Panc1 (cell line): ENCODE data around the gene MADD.

Source experiments
- POLR2AphosphoS5 ChIP-seq: IDR thresholded peaks from 2 replicates; pipeline ENCODE4 v1.6.1; 2012; ENCODE audit warnings: mild to moderate bottlenecking, low read depth, low read length, moderate library complexity
- REST ChIP-seq, 2 experiments: IDR thresholded peaks; 2 replicates each; pipeline ENCODE4 v1.6.1; 2011 to 2012; ENCODE audit warnings: low read depth in 2 of 2, control low read depth in 1 of 2, low read length in 1 of 2, mild to moderate bottlenecking in 1 of 2, moderate library complexity in 1 of 2; ENCODE audit not compliant: insufficient read depth in 1 of 2
- TCF7L2 ChIP-seq: IDR thresholded peaks from 2 replicates; pipeline ENCODE4 v1.6.1; 2011; ENCODE audit warnings: mild to moderate bottlenecking, low read depth, low read length, inconsistent platforms
- TF ChIP-seq, protein P1 (sequence below): fragments of 450-650 bp; IDR thresholded peaks from 2 replicates; pipeline ENCODE4 v1.5.1; 2017; ENCODE audit warnings: mild to moderate bottlenecking

- no peak for TF ChIP-seq POLR2AphosphoS5
- TF ChIP-seq, protein P1, sequence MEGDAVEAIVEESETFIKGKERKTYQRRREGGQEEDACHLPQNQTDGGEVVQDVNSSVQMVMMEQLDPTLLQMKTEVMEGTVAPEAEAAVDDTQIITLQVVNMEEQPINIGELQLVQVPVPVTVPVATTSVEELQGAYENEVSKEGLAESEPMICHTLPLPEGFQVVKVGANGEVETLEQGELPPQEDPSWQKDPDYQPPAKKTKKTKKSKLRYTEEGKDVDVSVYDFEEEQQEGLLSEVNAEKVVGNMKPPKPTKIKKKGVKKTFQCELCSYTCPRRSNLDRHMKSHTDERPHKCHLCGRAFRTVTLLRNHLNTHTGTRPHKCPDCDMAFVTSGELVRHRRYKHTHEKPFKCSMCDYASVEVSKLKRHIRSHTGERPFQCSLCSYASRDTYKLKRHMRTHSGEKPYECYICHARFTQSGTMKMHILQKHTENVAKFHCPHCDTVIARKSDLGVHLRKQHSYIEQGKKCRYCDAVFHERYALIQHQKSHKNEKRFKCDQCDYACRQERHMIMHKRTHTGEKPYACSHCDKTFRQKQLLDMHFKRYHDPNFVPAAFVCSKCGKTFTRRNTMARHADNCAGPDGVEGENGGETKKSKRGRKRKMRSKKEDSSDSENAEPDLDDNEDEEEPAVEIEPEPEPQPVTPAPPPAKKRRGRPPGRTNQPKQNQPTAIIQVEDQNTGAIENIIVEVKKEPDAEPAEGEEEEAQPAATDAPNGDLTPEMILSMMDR: no peak
- no peak for TF ChIP-seq REST (IDR thresholded peaks at IDR 0.05; ENCODE audit: insufficient read depth in 1 of 2, low read depth in 2 of 2, low read length in 1 of 2)
- TF ChIP-seq TCF7L2: no peak
Observed at GRCh38 chr11:47289856-47290255, 19.9 kb downstream of the MADD start.
